ENCODE results near the gene GPR17.

GPR17 gene

DNA sequence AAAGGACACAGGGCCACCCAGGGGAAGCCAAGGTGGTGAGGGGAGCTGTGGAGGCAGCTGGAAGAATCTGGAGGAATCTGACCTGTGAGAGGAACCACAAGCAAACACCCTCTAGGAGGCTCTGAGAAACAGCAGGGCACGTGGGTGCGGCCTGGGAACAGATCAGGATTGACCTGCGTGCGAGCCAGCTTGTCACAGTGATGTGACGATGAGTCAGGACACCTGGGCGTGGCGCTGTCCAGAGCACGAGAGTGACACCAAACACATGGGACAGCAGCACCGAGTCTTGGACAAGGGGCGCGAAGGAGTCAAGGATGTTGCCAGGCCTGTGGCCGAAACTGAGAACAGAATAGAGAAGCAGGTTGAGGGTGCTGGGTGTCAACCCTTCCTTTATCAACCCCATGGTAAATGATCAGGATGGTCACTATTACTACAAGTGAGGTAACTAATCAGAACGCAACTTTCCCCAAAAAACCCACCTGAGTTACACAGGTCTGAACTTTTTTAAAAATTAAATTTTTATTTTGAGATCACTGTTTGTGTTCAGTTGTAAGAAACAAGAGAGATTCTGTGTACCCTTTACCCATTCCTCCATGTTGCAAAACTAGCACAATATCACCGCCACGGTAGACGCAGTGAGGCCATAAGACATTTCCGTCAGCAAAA, 54.7 kb downstream of the GPR17 start:
- DNase-seq = no peak

DNA sequence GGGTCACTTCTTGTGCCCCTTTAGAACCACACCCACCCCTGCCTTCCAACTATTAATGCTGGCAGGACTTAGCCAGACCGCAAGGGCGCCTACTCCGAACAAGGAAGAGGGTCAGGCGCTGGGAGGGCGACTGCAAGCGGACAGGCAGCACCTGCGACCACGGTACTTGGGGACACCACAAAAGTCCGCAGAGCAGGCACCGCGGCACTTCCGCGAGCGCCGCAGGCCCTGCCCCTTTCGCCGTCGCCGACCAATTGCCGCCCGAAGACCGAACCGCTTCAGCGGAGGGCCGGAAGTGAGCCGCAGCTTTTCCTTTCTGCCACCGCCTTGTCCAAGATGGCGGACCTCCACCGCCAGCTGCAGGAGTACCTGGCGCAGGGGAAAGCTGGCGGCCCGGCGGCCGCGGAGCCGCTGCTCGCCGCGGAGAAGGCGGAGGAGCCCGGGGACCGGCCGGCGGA, 55.3 kb downstream of the GPR17 start, which contains the start of gene SFT2D3:
Gene SFT2D3, plus strand, starts transcription at position 305 of the 458 bp plus-strand sequence. Its CDS starts 32 bp downstream, at position 337.
- DNase-seq = peak; percentile 73 to 85 (median 81)

DNA sequence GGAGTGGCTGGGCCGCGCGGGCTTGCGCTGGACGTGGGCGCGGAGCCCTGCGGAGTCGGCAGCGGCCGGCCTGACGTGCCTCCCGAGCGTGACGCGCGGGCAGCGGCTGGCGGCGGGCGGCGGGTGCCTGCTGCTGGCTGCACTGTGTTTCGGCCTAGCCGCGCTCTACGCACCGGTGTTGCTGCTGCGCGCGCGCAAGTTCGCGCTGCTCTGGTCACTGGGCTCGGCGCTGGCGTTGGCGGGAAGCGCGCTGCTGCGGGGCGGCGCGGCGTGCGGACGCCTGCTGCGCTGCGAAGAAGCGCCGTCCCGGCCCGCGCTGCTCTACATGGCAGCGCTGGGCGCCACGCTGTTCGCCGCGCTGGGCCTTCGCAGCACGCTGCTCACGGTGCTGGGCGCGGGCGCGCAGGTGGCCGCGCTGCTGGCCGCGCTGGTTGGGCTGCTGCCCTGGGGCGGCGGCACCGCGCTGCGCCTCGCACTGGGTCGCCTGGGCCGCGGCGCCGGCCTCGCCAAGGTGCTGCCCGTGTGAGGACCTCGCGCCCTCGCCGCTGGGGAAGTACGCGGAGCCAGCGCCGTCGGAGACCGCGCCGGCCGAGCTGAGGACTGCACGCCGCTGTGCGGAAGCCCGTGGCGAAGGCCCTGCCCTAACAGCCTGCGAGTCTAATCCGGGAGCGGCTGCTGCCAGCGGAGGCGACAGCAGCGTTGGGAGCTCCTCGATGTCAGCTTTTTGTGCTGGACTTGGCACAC, 55.9 kb downstream of the GPR17 start:
- peak; percentile 56 to 75 (median 60) for DNase-seq
